Suprapubic skin (tissue), 3 donors: ENCODE measurements around the gene ZCWPW2.
A peak's percentile ranks its signal among the peaks of the same experiment; 100 is the strongest.

ENCODE experiments used
- POLR2A ChIP-seq, 2 donors: fragments of 450-650 bp; IDR thresholded peaks; one replicate each; pipeline ENCODE4 v1.6.1; 2017; ENCODE audit warnings: antibody characterized with exemption in 2 of 2, mild to moderate bottlenecking in 2 of 2, moderate library complexity in 2 of 2
- TF ChIP-seq, protein P1 (sequence below), 2 donors: fragments of 200-600 bp in 1 of 2; fragments of 450-650 bp in 1 of 2; sonication (generic) in 1 of 2; IDR thresholded peaks; one replicate each; pipeline ENCODE4 v1.5.1; 2016 to 2019; ENCODE audit warnings: antibody characterized with exemption in 2 of 2, mild to moderate bottlenecking in 1 of 2, moderate library complexity in 1 of 2

DNA sequence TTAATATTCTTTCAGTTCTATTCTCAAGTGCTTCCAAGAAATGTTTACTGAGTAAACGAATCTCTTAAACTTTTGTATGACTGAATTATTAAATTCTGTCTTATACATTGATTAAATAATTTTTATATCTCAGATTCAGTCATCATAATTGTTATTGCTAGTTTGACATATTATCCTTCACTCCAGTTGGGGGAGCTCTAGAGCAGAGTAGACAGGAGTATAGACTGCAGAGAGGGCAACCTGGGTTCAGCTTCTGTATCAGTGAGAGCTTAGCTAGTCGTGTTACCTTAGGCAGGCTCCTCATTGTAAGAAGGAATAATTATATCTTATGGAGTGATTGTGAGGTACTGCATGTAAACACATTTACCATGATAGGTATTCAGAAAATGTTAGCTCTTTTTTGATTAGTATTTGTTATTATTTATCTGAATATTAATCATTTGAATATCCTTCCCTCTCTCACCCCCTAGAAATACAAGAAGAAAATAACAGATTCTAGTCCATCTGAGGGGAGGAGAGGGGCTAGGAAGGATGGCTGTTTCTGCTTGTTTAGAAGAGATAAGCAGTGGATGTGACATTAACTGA lies 31.0 kb upstream of the ZCWPW2 start:
- no peak for TF ChIP-seq POLR2A (IDR thresholded peaks at IDR 0.05)
- TF ChIP-seq, protein P1, sequence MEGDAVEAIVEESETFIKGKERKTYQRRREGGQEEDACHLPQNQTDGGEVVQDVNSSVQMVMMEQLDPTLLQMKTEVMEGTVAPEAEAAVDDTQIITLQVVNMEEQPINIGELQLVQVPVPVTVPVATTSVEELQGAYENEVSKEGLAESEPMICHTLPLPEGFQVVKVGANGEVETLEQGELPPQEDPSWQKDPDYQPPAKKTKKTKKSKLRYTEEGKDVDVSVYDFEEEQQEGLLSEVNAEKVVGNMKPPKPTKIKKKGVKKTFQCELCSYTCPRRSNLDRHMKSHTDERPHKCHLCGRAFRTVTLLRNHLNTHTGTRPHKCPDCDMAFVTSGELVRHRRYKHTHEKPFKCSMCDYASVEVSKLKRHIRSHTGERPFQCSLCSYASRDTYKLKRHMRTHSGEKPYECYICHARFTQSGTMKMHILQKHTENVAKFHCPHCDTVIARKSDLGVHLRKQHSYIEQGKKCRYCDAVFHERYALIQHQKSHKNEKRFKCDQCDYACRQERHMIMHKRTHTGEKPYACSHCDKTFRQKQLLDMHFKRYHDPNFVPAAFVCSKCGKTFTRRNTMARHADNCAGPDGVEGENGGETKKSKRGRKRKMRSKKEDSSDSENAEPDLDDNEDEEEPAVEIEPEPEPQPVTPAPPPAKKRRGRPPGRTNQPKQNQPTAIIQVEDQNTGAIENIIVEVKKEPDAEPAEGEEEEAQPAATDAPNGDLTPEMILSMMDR (IDR thresholded peaks at IDR 0.05), result peak in 1 of 2 donors; percentile 51
